WTC11 (cell line): Measurements from ENCODE around the gene MDK.

Source experiments
- CBFB ChIP-seq: sonication (generic); formaldehyde crosslinking; IDR thresholded peaks from 2 replicates; pipeline ENCODE4 v1.8.1; 2022; ENCODE audit warnings: mild to moderate bottlenecking, low read depth, missing genetic modification reagents
- FOXP1 ChIP-seq: sonication (generic); formaldehyde crosslinking; IDR thresholded peaks from 2 replicates; pipeline ENCODE4 v1.8.0; 2022; ENCODE audit warnings: missing genetic modification reagents, mild to moderate bottlenecking, moderate library complexity, borderline replicate concordance
- JAZF1 ChIP-seq: fragments of 250-450 bp; sonication (Bioruptor Pico); IDR thresholded peaks from 2 replicates; pipeline ENCODE4 v1.9.0; 2021; ENCODE audit warnings: moderate library complexity, mild to moderate bottlenecking, inconsistent platforms
- ZNF121 ChIP-seq: sonication (generic); formaldehyde crosslinking; IDR thresholded peaks from 2 replicates; pipeline ENCODE4 v1.8.0; 2023; ENCODE audit warnings: missing genetic modification reagents
- TF ChIP-seq, protein P1 (sequence below): fragments of 200-600 bp; IDR thresholded peaks from 2 replicates; pipeline ENCODE4 v1.8.0; 2022; ENCODE audit warnings: antibody characterized with exemption
- TF ChIP-seq, protein P2 (sequence below): sonication (generic); formaldehyde crosslinking; IDR thresholded peaks from 2 replicates; pipeline ENCODE4 v1.8.0; 2022; ENCODE audit warnings: mild to moderate bottlenecking, missing genetic modification reagents

DNA sequence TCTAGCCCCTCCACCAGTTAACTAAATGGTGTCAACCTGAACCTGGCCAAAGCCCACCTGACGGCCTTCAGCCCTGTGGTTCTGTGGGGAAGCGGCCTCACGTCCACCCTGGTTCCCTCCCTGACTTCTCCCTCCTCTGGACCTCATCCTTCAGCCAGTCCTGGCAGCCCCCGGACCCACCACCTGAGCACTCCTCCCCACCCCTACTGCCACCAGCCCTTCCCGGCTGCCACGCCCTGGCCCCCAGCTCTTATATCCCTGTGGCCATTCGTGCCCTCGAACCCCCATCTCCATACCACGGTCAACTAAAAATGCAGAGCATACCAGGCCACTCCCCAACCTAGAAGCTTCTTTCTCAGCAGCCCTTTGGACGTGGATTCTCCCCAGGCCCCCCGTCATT, 4.2 kb upstream of the MDK start:
- TF ChIP-seq, protein P1, sequence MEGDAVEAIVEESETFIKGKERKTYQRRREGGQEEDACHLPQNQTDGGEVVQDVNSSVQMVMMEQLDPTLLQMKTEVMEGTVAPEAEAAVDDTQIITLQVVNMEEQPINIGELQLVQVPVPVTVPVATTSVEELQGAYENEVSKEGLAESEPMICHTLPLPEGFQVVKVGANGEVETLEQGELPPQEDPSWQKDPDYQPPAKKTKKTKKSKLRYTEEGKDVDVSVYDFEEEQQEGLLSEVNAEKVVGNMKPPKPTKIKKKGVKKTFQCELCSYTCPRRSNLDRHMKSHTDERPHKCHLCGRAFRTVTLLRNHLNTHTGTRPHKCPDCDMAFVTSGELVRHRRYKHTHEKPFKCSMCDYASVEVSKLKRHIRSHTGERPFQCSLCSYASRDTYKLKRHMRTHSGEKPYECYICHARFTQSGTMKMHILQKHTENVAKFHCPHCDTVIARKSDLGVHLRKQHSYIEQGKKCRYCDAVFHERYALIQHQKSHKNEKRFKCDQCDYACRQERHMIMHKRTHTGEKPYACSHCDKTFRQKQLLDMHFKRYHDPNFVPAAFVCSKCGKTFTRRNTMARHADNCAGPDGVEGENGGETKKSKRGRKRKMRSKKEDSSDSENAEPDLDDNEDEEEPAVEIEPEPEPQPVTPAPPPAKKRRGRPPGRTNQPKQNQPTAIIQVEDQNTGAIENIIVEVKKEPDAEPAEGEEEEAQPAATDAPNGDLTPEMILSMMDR = no peak
- TF ChIP-seq ZNF121 (CRISPR knock-in tag) (no peak), CBFB (CRISPR knock-in tag) (no peak), JAZF1 (CRISPR knock-in tag) (no peak), FOXP1 (no peak)
- TF ChIP-seq, protein P2, sequence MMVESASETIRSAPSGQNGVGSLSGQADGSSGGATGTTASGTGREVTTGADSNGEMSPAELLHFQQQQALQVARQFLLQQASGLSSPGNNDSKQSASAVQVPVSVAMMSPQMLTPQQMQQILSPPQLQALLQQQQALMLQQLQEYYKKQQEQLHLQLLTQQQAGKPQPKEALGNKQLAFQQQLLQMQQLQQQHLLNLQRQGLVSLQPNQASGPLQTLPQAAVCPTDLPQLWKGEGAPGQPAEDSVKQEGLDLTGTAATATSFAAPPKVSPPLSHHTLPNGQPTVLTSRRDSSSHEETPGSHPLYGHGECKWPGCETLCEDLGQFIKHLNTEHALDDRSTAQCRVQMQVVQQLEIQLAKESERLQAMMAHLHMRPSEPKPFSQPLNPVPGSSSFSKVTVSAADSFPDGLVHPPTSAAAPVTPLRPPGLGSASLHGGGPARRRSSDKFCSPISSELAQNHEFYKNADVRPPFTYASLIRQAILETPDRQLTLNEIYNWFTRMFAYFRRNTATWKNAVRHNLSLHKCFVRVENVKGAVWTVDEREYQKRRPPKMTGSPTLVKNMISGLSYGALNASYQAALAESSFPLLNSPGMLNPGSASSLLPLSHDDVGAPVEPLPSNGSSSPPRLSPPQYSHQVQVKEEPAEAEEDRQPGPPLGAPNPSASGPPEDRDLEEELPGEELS (CRISPR knock-in tag) = no peak
